AG09309 (cell line): ENCODE data around the gene TSGA10IP.

Experiments
- DNase-seq: peaks from one replicate; pipeline ENCODE4 v3.0.0-alpha.2; 2010; ENCODE audit warnings: low read depth
- H3K4me3 ChIP-seq: 2 replicates; pipeline ENCODE4 v1.5.1; 2011; ENCODE audit warnings: mild to moderate bottlenecking, low read depth, low read length, moderate library complexity; ENCODE audit not compliant: control insufficient read depth
- CTCF ChIP-seq: IDR thresholded peaks from 2 replicates; pipeline ENCODE4 v1.5.1; 2011; ENCODE audit warnings: mild to moderate bottlenecking, low read depth, low read length, inconsistent platforms; ENCODE audit not compliant: insufficient read depth, control insufficient read depth; ENCODE audit errors: missing control alignments

The TSGA10IP gene

GRCh38 chr11:65945430-65945911 lies at the start of gene TSGA10IP:
TSS of gene TSGA10IP (plus strand) at chr11:65945480. CDS start at chr11:65945676, 196 bp downstream.
- no peak for DNase-seq
- TF ChIP-seq CTCF, result no peak
- H3K4me3 ChIP-seq, result no peak within 1 kb of the TSS

DNA sequence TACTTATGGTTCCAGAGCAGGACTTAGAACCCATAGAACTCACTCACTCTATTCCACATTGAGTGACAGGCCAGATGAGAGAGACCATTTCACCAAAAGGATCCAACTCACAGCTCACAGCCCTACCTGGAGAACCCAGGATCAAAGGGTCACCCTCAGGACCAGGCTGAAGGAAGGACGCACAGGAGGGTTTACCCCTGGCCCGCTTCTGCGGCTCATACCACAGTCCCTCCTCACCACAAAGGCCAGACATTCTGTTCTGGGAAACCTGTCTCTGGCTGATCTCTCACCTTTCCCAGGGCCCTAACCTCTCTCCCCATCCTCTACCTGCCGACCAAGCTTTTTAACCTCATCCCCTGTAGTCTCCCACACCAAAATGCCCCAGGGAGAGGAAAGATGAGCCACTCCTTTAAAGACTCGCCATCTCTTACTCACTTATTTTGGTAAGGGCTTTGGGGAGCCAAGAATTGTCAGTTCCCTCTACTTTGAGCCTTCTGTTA lies 49.7 kb upstream of the TSGA10IP start:
- no peak overlapping the region for H3K4me3 ChIP-seq
- no peak for TF ChIP-seq CTCF
- no peak for DNase-seq

- no peak for TF ChIP-seq CTCF
- H3K4me3 ChIP-seq, result peak overlapping the region; percentile 37
- no peak for DNase-seq
These were observed 49.0 kb upstream of the TSGA10IP start for GRCh38 chr11:65896034-65896999.

- no peak for DNase-seq
- H3K4me3 ChIP-seq, result peak overlapping the region; percentile 100
- no peak for TF ChIP-seq CTCF
These were observed 48.2 kb upstream of the TSGA10IP start for GRCh38 chr11:65897020-65897471.

DNA sequence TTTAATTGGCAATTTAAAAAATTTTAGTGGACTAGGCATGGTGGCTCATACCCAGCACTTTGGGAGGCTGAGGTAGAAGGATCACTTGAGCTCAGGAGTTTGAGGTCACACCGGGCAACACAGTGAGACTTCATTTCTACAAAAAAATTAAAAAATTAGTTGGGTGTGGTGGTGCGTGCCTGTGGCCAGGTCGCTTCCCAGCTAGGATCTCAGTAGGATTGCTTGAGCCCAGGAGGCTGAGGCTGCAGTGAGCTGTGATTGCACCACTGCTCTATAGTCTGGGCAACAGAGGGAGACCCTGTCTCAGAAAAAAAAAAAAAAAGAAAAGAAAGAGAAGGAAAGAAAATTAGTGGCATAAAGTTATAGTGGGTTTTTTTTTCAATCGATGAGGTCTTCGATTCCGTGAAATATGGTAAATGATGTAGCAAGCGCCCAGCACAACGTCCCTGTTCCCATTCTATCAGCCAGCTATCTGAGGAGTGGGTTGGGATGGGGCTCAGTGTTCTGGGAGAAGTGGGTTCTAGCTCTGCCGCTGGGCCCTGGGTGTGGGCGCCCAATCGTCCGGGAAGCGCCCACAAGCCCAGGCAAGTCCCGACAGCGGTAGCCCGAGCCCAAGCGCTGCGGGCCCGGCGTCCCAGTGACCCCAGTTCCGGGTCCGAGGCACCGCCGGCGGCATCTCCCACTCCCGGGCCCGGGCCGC lies 46.5 kb upstream of the TSGA10IP start:
- peak overlapping the region; percentile 100 for H3K4me3 ChIP-seq
- TF ChIP-seq CTCF, result no peak
- no peak for DNase-seq

DNA sequence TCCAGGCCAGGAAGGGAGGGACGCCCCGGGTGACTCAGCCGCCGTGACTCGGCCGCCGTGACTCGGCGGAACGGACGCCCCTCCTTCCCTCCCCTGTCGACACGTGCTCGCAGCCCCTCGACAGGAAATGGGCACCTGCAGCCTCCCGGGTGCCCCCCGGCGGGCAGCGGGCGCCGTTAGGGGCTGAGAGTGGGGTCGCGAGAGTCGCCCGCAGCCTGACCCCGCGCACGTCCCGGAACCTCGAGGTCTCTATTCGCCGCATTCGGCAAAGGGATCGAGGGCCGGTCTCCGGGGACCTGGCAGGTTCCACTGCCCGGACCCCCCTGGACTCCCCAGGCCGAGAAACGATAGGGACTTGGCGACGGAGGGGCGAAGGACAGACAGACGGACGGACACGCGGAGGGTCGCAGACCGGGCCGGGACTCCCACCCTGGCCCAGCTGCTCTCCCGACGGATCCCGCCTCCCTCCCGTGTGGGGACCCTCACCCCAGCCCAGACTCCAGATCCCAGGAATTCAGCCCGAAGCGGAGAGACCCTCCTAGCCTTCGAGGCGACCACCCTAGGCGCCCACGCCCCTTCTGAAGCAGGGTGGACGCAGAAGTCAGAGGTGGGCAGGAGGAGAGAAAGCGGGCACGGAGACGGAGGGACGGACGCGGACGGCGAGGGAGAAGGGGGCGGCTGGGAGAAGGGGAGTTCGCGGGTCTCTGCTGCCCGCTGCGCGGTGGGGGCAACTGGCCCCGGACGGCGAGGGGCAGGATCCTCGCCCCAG lies 45.7 kb upstream of the TSGA10IP start:
- DNase-seq, result no peak
- TF ChIP-seq CTCF, result no peak
- peak overlapping the region; percentile 100 for H3K4me3 ChIP-seq
